ENCODE measurements around the gene CFAP73. TPM values are rescaled to one million over a fixed set of nuclear protein-coding genes. Genes with fewer than 3 reads are reported as not detected.

CFAP73 gene
- total and polyA plus RNA-seq, 10 of the 15 experiments (the other 5 are each of a cell fraction or from before 2014, with no cell fraction given) = 0.18 TPM; not detected in 9

- BruUV-seq (replicated peaks) = no TSS peak
- TF ChIP-seq POLR2A (IDR thresholded peaks at IDR 0.05; ENCODE audit: low read depth, low read length) (peak; percentile 44), FOS (IDR thresholded peaks at IDR 0.05; ENCODE audit: borderline replicate concordance, extremely low read depth, insufficient read length) (no peak), IRF3 (IDR thresholded peaks at IDR 0.05) (no peak)
- Histone ChIP-seq H3K27ac (ENCODE audit: control insufficient read depth, insufficient read depth) (no peak overlapping the region), H3K4me3 (no peak overlapping the region), H3K4me1 (ENCODE audit: control insufficient read depth, insufficient read depth, low read length) (no peaks in the 10 kb centered on the region), H3K9me3 (replicated peaks; ENCODE audit: control insufficient read depth, insufficient read depth, low read length) (no peaks in the 10 kb centered on the region), H3K27me3 (replicated peaks in 1 of 2; ENCODE audit: control insufficient read depth in 2 of 2, insufficient read depth in 2 of 2, low read length in 1 of 2) (no peaks in the 10 kb centered on the region), H3K9ac (ENCODE audit: control insufficient read depth, insufficient read depth, low read length) (no peak overlapping the region), H2AFZ (ENCODE audit: control insufficient read depth, low read depth, low read length) (no peak overlapping the region), H3K36me3 (ENCODE audit: control insufficient read depth in 2 of 2, insufficient read depth in 2 of 2, low read length in 1 of 2) (peaks cover 15 to 34% of the 10 kb centered on the region in 2 experiments; a peak in 3 of 4 replicates), H3K79me2 (ENCODE audit: control insufficient read depth, insufficient read depth, low read length) (no peaks in the 10 kb centered on the region), H3K4me2 (ENCODE audit: control insufficient read depth, insufficient read depth) (no peak overlapping the region), H4K20me1 (ENCODE audit: control insufficient read depth, insufficient read depth) (no peaks in the 10 kb centered on the region; the same call in 1 of the 2 replicates)
- ATAC-seq (no peak), FAIRE-seq (no peak), DNase-seq (ENCODE audit: low read depth, low spot score) (no peak)
- WGBS (ENCODE audit: insufficient coverage, insufficient replicate concordance, low lambda C conversion rate, missing lambda C conversion rate) = 95% methylated on average over 7 of the region's 7 CpGs
- ChIA-PET SMC1A (ENCODE audit: uncharacterized antibody, unreplicated experiment) (no interaction called here), RAD21 (ENCODE audit: unreplicated experiment) (no interaction called here), CTCF (interaction anchor here (0.9 kb wide), 1 partner anchor 12 kb away, joined by 3 read pairs; no protein-coding TSS in a partner anchor), POLR2A (no interaction called here)
- intact Hi-C loops (cut with micrococcal nuclease; ENCODE audit: unreplicated experiment) = no loop called here
- in situ Hi-C loops (cut with MboI) = no loop called here
Observed at GRCh38 chr12:113159937-113160336, 10.4 kb downstream of the CFAP73 start.

GRCh38 chr12:113161415-113162016, 12.0 kb downstream of the CFAP73 start:
- no TSS peak for BruUV-seq (replicated peaks)
- FAIRE-seq = no peak
- in situ Hi-C loops (cut with MboI) = no loop called here
- no peak for TF ChIP-seq CBX5 (IDR thresholded peaks at IDR 0.05; ENCODE audit: low read depth)
- no peak for TF ChIP-seq ZNF217 (IDR thresholded peaks at IDR 0.05)
- TF ChIP-seq POLR2A (IDR thresholded peaks at IDR 0.05; ENCODE audit: low read depth, low read length) = peak; percentile 58
- TF ChIP-seq ZNF207 (IDR thresholded peaks at IDR 0.05; ENCODE audit: borderline replicate concordance) = no peak
- no peak for TF ChIP-seq ASH2L (IDR thresholded peaks at IDR 0.05; ENCODE audit: borderline replicate concordance, low read depth)
- no peak for TF ChIP-seq FOXK2 (IDR thresholded peaks at IDR 0.05)
- TF ChIP-seq HDAC2 (IDR thresholded peaks at IDR 0.05) = no peak
- no peak for TF ChIP-seq NFYA (IDR thresholded peaks at IDR 0.05; ENCODE audit: borderline replicate concordance, low read depth, low read length)
- TF ChIP-seq MYB (IDR thresholded peaks at IDR 0.05; ENCODE audit: borderline replicate concordance, low read depth, low read length) = no peak
- TF ChIP-seq, protein P1, sequence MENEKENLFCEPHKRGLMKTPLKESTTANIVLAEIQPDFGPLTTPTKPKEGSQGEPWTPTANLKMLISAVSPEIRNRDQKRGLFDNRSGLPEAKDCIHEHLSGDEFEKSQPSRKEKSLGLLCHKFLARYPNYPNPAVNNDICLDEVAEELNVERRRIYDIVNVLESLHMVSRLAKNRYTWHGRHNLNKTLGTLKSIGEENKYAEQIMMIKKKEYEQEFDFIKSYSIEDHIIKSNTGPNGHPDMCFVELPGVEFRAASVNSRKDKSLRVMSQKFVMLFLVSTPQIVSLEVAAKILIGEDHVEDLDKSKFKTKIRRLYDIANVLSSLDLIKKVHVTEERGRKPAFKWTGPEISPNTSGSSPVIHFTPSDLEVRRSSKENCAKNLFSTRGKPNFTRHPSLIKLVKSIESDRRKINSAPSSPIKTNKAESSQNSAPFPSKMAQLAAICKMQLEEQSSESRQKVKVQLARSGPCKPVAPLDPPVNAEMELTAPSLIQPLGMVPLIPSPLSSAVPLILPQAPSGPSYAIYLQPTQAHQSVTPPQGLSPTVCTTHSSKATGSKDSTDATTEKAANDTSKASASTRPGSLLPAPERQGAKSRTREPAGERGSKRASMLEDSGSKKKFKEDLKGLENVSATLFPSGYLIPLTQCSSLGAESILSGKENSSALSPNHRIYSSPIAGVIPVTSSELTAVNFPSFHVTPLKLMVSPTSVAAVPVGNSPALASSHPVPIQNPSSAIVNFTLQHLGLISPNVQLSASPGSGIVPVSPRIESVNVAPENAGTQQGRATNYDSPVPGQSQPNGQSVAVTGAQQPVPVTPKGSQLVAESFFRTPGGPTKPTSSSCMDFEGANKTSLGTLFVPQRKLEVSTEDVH (IDR thresholded peaks at IDR 0.05; ENCODE audit: low read depth, partially characterized antibody) = no peak
- TF ChIP-seq FOS (IDR thresholded peaks at IDR 0.05; ENCODE audit: borderline replicate concordance, extremely low read depth, insufficient read length) = no peak
- TF ChIP-seq EGR1 (IDR thresholded peaks at IDR 0.05; ENCODE audit: borderline replicate concordance in 1 of 2, low read depth in 2 of 2, low read length in 2 of 2) = peak in 1 of 2 experiments; percentile 11; a peak in 1 of 3 replicates

More at GRCh38 chr12:113161415-113162016, 12.0 kb downstream of the CFAP73 start:
- DNase-seq (ENCODE audit: low read depth, low spot score) = no peak
- POLR2A ChIA-PET = no interaction called here
- no peak overlapping the region for H3K4me3 ChIP-seq
- H3K9ac ChIP-seq (ENCODE audit: control insufficient read depth, insufficient read depth, low read length) = no peak overlapping the region
- peaks cover 21 to 40% of the 10 kb centered on the region in 2 experiments; a peak in 3 of 4 replicates for H3K36me3 ChIP-seq (ENCODE audit: control insufficient read depth in 2 of 2, insufficient read depth in 2 of 2, low read length in 1 of 2)
- no peaks in the 10 kb centered on the region for H3K4me1 ChIP-seq (ENCODE audit: control insufficient read depth, insufficient read depth, low read length)
- SMC1A ChIA-PET (ENCODE audit: uncharacterized antibody, unreplicated experiment) = no interaction called here
- CTCF ChIA-PET = interaction anchor here (0.6 to 1.0 kb wide), 2 partner anchors 112 to 118 kb away, joined by 3 to 4 read pairs; no protein-coding TSS in a partner anchor
- ATAC-seq = peak; percentile 72
- intact Hi-C loops (cut with micrococcal nuclease; ENCODE audit: unreplicated experiment) = no loop called here
- H4K20me1 ChIP-seq (ENCODE audit: control insufficient read depth, insufficient read depth) = no peaks in the 10 kb centered on the region; the same call in 1 of the 2 replicates
- no peak overlapping the region for H2AFZ ChIP-seq (ENCODE audit: control insufficient read depth, low read depth, low read length)
- RAD21 ChIA-PET (ENCODE audit: unreplicated experiment) = no interaction called here
- no peaks in the 10 kb centered on the region for H3K9me3 ChIP-seq (replicated peaks; ENCODE audit: control insufficient read depth, insufficient read depth, low read length)
- H3K27ac ChIP-seq (ENCODE audit: control insufficient read depth, insufficient read depth) = no peak overlapping the region
- H3K27me3 ChIP-seq (replicated peaks in 1 of 2; ENCODE audit: control insufficient read depth in 2 of 2, insufficient read depth in 2 of 2, low read length in 1 of 2) = no peaks in the 10 kb centered on the region
- no peaks in the 10 kb centered on the region for H3K79me2 ChIP-seq (ENCODE audit: control insufficient read depth, insufficient read depth, low read length)
- WGBS (ENCODE audit: insufficient coverage, insufficient replicate concordance, low lambda C conversion rate, missing lambda C conversion rate) = 48% methylated on average over 12 of the region's 26 CpGs
- H3K4me2 ChIP-seq (ENCODE audit: control insufficient read depth, insufficient read depth) = no peak overlapping the region
